ENCODE results near the gene MCAM.

The MCAM gene

GRCh38 chr11:119297938-119298337 is 19.0 kb downstream of the MCAM start:
- no peak for TF ChIP-seq CTCF (IDR thresholded peaks at IDR 0.05)

GRCh38 chr11:119295178-119295577 is 21.8 kb downstream of the MCAM start:
- TF ChIP-seq CTCF (IDR thresholded peaks at IDR 0.05), result no peak

- TF ChIP-seq CTCF (IDR thresholded peaks at IDR 0.05), result no peak
These were observed 23.5 kb downstream of the MCAM start for GRCh38 chr11:119293461-119293860.

GRCh38 chr11:119290894-119291497 is 25.9 kb downstream of the MCAM start:
- no peak for TF ChIP-seq CTCF (IDR thresholded peaks at IDR 0.05)

- no peak for TF ChIP-seq CTCF (IDR thresholded peaks at IDR 0.05)
These were observed 28.7 kb downstream of the MCAM start for GRCh38 chr11:119288219-119288618.

- TF ChIP-seq CTCF (IDR thresholded peaks at IDR 0.05), result no peak
These were observed 31.5 kb downstream of the MCAM start for GRCh38 chr11:119285431-119285830.

- TF ChIP-seq CTCF (IDR thresholded peaks at IDR 0.05), result peak; percentile 64; the same call in 1 of the 2 replicates
These were observed 32.4 kb downstream of the MCAM start for GRCh38 chr11:119284344-119285157.

Measured in LNCAP (cell line).